ENCODE measurements around the gene CRYBA4. TPM values are rescaled to one million over a fixed set of nuclear protein-coding genes. Genes with fewer than 3 reads are reported as not detected.

The CRYBA4 gene
- total and polyA plus RNA-seq, 10 donors = 0.20 to 0.24 (median 0.22) TPM; not detected in 7

GRCh38 chr22:26648528-26649388 is 27.0 kb downstream of the CRYBA4 start:
- Histone ChIP-seq H3K4me3 (no peak overlapping the region), H3K27me3 (replicated peaks in 1 of 7) (peaks cover 0 to 14% (median 0%) of the 10 kb centered on the region in 7 donors), H3K27ac (peak overlapping the region in 6 of 8 donors; percentile 19 to 75 (median 57)), H3K36me3 (no peaks in the 10 kb centered on the region), H3K9me3 (no peaks in the 10 kb centered on the region), H3K4me1 (peaks cover 9 to 68% (median 36%) of the 10 kb centered on the region in 6 donors)
- no peak for TF ChIP-seq POLR2A (IDR thresholded peaks at IDR 0.05)
- no peak for TF ChIP-seq CTCF (IDR thresholded peaks at IDR 0.05 in 8 of 11, conservative IDR thresholded peaks at IDR 0.05 in 3 of 11)
- no peak for TF ChIP-seq POLR2AphosphoS5 (IDR thresholded peaks at IDR 0.05)
- DNase-seq = no peak
- 47 to 65% (median 51%) methylated on average over 6 of the region's 6 CpGs for WGBS, 5 donors
- intact Hi-C loops (cut with DNase I; ENCODE audit: low total_unique reads) = no loop called here

GRCh38 chr22:26650722-26651421 is 29.1 kb downstream of the CRYBA4 start:
- intact Hi-C loops (cut with DNase I; ENCODE audit: low total_unique reads) = no loop called here
- no peak for DNase-seq
- WGBS, 5 donors = 78 to 92% (median 82%) methylated on average over 6 of the region's 6 CpGs
- peaks cover 0 to 55% (median 21%) of the 10 kb centered on the region in 6 donors for H3K4me1 ChIP-seq
- no peak overlapping the region for H3K27ac ChIP-seq
- TF ChIP-seq CTCF (IDR thresholded peaks at IDR 0.05 in 8 of 11, conservative IDR thresholded peaks at IDR 0.05 in 3 of 11) = no peak
- TF ChIP-seq POLR2AphosphoS5 (IDR thresholded peaks at IDR 0.05) = no peak
- no peak for TF ChIP-seq POLR2A (IDR thresholded peaks at IDR 0.05)
- no peaks in the 10 kb centered on the region for H3K9me3 ChIP-seq
- H3K27me3 ChIP-seq (replicated peaks in 1 of 7) = peaks cover 0 to 14% (median 0%) of the 10 kb centered on the region in 7 donors
- no peaks in the 10 kb centered on the region for H3K36me3 ChIP-seq
- H3K4me3 ChIP-seq = no peak overlapping the region

GRCh38 chr22:26651815-26652214 is 30.1 kb downstream of the CRYBA4 start:
- WGBS, 5 donors = 62 to 69% (median 66%) methylated on average over 10 of the region's 10 CpGs
- TF ChIP-seq CTCF (IDR thresholded peaks at IDR 0.05 in 8 of 11, conservative IDR thresholded peaks at IDR 0.05 in 3 of 11) = no peak
- no peak for TF ChIP-seq POLR2AphosphoS5 (IDR thresholded peaks at IDR 0.05)
- no peak for TF ChIP-seq POLR2A (IDR thresholded peaks at IDR 0.05)
- no peak overlapping the region for H3K4me3 ChIP-seq
- H3K27ac ChIP-seq = no peak overlapping the region
- intact Hi-C loops (cut with DNase I; ENCODE audit: low total_unique reads) = no loop called here
- no peak for DNase-seq
- no peaks in the 10 kb centered on the region for H3K9me3 ChIP-seq
- H3K27me3 ChIP-seq (replicated peaks in 1 of 7) = peaks cover 0 to 18% (median 1%) of the 10 kb centered on the region in 7 donors
- H3K36me3 ChIP-seq = no peaks in the 10 kb centered on the region
- H3K4me1 ChIP-seq = peaks cover under 1 to 51% (median 23%) of the 10 kb centered on the region in 6 donors
